GM06990 (cell line): ENCODE measurements around the gene TNRC18.

Experiments used
- DNase-seq: peaks from one replicate; pipeline ENCODE4 v3.0.0-alpha.2; 2011; ENCODE audit not compliant: insufficient read length; ENCODE audit errors: extremely low read depth
- H3K27me3 ChIP-seq: replicated peaks from 2 replicates; pipeline ENCODE4 v1.6.0; 2011; ENCODE audit warnings: low read length; ENCODE audit not compliant: control insufficient read depth, insufficient read depth
- H3K36me3 ChIP-seq: 2 replicates; pipeline ENCODE4 v1.5.1; 2011; ENCODE audit warnings: low read length; ENCODE audit not compliant: control insufficient read depth, insufficient read depth
- H3K4me3 ChIP-seq: replicated peaks from 2 replicates; pipeline ENCODE4 v1.5.1; 2011; ENCODE audit warnings: low read depth, mild to moderate bottlenecking, control low read depth, low read length
- TF ChIP-seq, protein P1 (sequence below): IDR thresholded peaks from 2 replicates; pipeline ENCODE4 v1.5.1; 2011; ENCODE audit warnings: low read length, control low read depth, mild to moderate bottlenecking, inconsistent platforms; ENCODE audit not compliant: insufficient read depth, poor library complexity, severe bottlenecking

Gene TNRC18

DNA sequence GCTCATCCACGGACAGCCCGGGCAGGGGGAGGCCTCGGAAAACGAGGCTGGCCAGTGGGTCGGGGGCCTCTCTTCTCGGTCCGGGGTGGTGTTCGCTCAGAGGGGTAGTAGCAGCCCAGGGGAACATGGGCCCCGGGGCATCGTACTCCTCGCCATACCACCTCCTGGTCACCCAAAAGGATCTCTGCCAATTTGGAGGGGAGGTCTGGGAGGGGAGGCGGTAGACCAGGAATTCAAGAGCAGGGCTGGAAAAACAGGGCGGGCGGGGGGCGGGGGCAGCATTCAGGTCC, 73.5 kb downstream of the TNRC18 start:
- Histone ChIP-seq H3K36me3 (peaks cover 21% of the 10 kb centered on the region), H3K4me3 (no peak overlapping the region), H3K27me3 (no peaks in the 10 kb centered on the region)
- TF ChIP-seq, protein P1, sequence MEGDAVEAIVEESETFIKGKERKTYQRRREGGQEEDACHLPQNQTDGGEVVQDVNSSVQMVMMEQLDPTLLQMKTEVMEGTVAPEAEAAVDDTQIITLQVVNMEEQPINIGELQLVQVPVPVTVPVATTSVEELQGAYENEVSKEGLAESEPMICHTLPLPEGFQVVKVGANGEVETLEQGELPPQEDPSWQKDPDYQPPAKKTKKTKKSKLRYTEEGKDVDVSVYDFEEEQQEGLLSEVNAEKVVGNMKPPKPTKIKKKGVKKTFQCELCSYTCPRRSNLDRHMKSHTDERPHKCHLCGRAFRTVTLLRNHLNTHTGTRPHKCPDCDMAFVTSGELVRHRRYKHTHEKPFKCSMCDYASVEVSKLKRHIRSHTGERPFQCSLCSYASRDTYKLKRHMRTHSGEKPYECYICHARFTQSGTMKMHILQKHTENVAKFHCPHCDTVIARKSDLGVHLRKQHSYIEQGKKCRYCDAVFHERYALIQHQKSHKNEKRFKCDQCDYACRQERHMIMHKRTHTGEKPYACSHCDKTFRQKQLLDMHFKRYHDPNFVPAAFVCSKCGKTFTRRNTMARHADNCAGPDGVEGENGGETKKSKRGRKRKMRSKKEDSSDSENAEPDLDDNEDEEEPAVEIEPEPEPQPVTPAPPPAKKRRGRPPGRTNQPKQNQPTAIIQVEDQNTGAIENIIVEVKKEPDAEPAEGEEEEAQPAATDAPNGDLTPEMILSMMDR, result no peak
- DNase-seq, result no peak

DNA sequence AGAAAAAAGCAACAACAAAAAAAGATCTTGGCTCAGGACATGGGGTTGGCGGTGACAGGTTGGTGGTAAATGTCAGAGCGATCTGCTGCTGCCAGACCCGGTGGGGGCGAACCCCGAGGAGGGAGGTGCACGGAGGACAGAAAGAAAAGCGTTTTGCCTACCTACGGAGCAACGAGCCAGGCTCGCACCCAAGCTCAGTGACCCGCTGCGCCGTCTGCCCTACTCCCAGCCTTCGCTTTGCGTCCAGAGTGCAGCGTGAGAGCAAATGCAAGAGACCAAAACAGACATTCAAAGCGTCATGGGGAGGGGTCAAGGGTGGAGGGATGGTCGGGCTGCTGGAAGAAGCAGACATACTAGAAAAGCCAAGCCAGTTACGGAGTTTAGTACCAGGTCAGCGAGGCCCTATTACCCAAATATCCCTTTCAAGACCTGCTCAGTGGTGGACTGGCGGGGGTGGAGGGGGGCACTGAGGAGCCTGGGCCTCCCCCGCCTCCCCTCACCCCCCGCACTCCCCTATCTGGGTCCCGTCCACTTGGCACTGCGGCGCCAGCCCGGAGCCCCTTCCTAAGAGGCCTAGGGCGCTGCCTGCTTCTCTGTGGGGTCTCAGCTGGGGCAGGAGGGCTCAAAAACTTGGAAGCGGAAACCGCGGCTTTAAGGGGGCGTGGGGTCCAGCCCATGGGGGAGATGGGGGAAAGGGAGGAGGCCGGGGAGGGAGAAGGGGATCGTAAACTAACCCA, 74.0 kb downstream of the TNRC18 start:
- no peak overlapping the region for H3K4me3 ChIP-seq
- DNase-seq, result no peak
- H3K27me3 ChIP-seq, result no peaks in the 10 kb centered on the region
- peaks cover 26% of the 10 kb centered on the region for H3K36me3 ChIP-seq
- TF ChIP-seq, protein P1, result no peak

DNA sequence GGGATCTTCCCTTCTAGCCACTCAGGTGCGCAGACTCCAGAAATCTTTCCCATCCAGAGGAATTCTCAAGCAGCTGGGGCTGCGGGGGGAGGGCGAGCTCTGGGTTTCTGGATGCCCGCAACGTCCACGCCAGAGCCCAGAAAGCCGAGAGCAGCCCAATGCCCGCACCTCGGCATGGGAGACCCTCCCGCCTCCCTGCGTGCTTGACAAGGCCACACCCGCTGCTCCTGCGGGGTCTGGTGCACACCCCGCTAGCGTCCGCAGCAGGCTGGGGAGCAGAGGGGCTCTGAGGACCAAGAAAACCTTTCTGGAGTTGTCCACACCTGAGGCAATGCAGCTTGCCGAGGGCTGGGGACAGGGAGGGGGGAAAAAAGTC, 74.6 kb downstream of the TNRC18 start:
- Histone ChIP-seq H3K36me3 (peaks cover 32% of the 10 kb centered on the region), H3K27me3 (no peaks in the 10 kb centered on the region), H3K4me3 (no peak overlapping the region)
- TF ChIP-seq, protein P1, result no peak
- DNase-seq, result no peak

DNA sequence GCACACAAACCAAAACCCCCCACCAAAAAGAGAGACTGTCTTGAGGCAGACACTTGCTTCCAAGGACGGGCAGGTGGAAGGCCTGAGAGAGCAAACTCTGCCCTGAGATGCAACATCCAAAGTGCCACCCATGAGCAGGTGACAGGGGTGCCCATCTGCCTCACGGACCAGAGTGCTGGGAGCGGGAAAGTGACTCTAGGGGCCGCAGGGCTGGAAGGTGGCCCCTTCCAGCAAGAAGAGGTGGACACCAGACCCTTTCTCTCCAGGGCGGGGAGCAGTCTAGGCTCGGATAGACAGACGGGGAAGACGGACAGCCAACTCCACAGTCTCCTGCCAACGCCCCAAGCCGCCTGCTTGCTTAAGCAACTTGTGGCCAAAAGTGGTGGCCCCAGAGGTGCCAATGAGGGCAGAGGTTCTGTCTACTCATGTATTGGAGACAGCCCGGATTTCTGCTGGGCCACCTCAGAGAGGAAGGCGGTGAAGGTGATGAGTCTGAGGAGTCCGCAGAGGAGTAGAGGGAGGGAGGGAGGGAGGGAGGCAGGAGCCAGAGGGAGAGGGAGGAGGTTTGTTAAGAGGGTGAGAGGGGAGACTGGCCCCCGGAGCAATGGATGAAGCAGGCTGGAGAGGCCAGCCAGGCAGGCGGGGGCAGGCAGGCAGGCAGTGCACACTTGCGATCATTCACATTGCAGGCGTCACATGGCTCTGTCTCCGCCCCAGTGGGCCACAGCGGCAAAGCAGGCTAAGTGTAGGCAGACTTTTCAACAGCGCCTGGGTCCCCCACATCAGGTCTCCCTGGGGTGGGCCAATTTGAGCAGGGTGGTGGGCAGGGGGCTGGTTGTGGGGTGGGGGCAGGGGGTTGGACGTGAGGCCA, 75.3 kb downstream of the TNRC18 start:
- Histone ChIP-seq H3K4me3 (no peak overlapping the region), H3K27me3 (no peaks in the 10 kb centered on the region), H3K36me3 (peaks cover 34% of the 10 kb centered on the region)
- DNase-seq, result no peak
- TF ChIP-seq, protein P1, result no peak

DNA sequence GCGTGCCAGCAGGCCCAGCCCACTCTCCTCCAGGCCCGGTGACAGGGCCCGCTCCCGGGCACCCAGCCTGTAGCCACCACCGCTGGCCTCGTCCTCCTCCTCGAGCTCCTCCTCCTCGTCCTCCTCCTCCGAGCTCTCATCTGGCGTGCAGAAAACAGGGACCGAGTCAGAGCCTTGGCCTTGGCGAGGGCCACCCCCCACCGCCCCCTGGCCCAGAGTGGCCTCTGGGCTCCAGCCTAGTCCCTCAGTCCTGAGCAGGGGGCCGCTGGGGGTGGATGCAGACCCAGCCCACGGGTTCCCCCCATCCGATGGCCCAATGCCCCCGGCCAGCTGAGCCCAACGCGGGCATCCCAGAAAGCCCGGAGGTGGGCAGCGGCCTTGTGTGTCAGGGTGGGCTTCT, 78.0 kb downstream of the TNRC18 start:
- H3K36me3 ChIP-seq, result peaks cover 21% of the 10 kb centered on the region
- TF ChIP-seq, protein P1, result no peak
- no peak for DNase-seq
- no peaks in the 10 kb centered on the region for H3K27me3 ChIP-seq
- H3K4me3 ChIP-seq, result no peak overlapping the region
